ENCODE measurements around the gene ARVCF.

DNA sequence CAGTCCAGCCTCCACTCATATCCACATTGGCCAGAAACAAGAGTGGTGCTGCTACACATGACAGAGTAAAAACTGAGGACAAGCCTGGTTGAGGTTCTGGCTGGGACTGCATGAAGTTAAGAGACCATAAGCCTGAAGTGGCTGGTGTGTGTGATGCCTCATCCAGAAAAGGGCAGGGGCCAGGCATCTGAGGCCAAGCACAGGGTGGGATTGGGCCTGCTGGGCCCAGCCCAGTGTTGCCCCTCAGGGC is 25.3 kb downstream of the ARVCF start:
- no peak for TF ChIP-seq POLR2A (IDR thresholded peaks at IDR 0.05)
- TF ChIP-seq, protein P1, sequence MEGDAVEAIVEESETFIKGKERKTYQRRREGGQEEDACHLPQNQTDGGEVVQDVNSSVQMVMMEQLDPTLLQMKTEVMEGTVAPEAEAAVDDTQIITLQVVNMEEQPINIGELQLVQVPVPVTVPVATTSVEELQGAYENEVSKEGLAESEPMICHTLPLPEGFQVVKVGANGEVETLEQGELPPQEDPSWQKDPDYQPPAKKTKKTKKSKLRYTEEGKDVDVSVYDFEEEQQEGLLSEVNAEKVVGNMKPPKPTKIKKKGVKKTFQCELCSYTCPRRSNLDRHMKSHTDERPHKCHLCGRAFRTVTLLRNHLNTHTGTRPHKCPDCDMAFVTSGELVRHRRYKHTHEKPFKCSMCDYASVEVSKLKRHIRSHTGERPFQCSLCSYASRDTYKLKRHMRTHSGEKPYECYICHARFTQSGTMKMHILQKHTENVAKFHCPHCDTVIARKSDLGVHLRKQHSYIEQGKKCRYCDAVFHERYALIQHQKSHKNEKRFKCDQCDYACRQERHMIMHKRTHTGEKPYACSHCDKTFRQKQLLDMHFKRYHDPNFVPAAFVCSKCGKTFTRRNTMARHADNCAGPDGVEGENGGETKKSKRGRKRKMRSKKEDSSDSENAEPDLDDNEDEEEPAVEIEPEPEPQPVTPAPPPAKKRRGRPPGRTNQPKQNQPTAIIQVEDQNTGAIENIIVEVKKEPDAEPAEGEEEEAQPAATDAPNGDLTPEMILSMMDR (IDR thresholded peaks at IDR 0.05): no peak

Measured in gastroesophageal sphincter (tissue), 3 donors.